Sigmoid colon (tissue), 7 donors: ENCODE results near the gene YTHDF1. TPM values are rescaled to one million over a fixed set of nuclear protein-coding genes. Genes with fewer than 3 reads are reported as not detected.
A peak's percentile ranks its signal among the peaks of the same experiment; 100 is the strongest.
"Not testable (repeated sequence)": the region's sequence is repeated elsewhere in the genome, so short reads cannot be mapped to it uniquely, and the experiment has no call there.

Source experiments
- DNase-seq: peaks from one replicate; pipeline ENCODE4 v3.0.0-alpha.2; 2019
- H3K27ac ChIP-seq, 4 donors: fragments of 200-600 bp; sonication (generic); one replicate each; pipeline ENCODE4 v1.5.1; 2016 to 2019; ENCODE audit warnings: mild to moderate bottlenecking in 1 of 4
- H3K27me3 ChIP-seq, 3 donors: fragments of 200-600 bp; sonication (generic); one replicate each; pipeline ENCODE4 v1.5.1; 2019; ENCODE audit warnings: mild to moderate bottlenecking in 1 of 3
- H3K36me3 ChIP-seq, 4 donors: fragments of 200-600 bp; sonication (generic); one replicate each; pipeline ENCODE4 v1.5.1; 2016 to 2019
- H3K4me1 ChIP-seq, 4 donors: fragments of 200-600 bp; sonication (generic); one replicate each; pipeline ENCODE4 v1.5.1; 2017 to 2019
- H3K4me3 ChIP-seq, 4 donors: fragments of 200-600 bp; sonication (generic); one replicate each; pipeline ENCODE4 v1.5.1; 2017 to 2019; ENCODE audit warnings: mild to moderate bottlenecking in 2 of 4, moderate library complexity in 1 of 4
- H3K9me3 ChIP-seq, 4 donors: fragments of 200-600 bp in 3 of 4; sonication (generic) in 3 of 4; one replicate each; pipeline versions ENCODE4 v1.5.1 to v1.6.1; 2013 to 2019
- EP300 ChIP-seq, 4 donors: sonication (generic); formaldehyde crosslinking; IDR thresholded peaks; one replicate each; pipeline ENCODE4 v1.6.1; 2017; ENCODE audit warnings: antibody characterized with exemption in 4 of 4
- POLR2A ChIP-seq, 2 donors: fragments of 450-650 bp; IDR thresholded peaks; one replicate each; pipeline ENCODE4 v1.6.1; 2016; ENCODE audit warnings: antibody characterized with exemption in 2 of 2, mild to moderate bottlenecking in 2 of 2, moderate library complexity in 2 of 2
- POLR2AphosphoS5 ChIP-seq, 4 donors: sonication (generic); formaldehyde crosslinking; IDR thresholded peaks; one replicate each; pipeline ENCODE4 v1.6.1; 2017; ENCODE audit warnings: antibody characterized with exemption in 4 of 4
- WGBS, 2 donors: extraction: QIAGEN DNeasy Blood & Tissue Kit; methylation state at CpG; one replicate each; pipeline ENCODE4 v1.1.7; 2013; 5-methylcytosine and 5-hydroxymethylcytosine counted together
- intact Hi-C: fragments of 100-400 bp; cut with DNase I; formaldehyde crosslinking; loops from one replicate; pipeline ENCODE4 v1.15.1; 2023
- polyA plus RNA-seq, 3 donors: library from polyadenylated mRNA; stranded (reverse); fragments of 200-250 nt; gene quantifications; one replicate each; pipeline ENCODE4 v1.2.3, GENCODE V29; 2013
- total RNA-seq, 4 donors: library from RNA; depleted of rRNA; stranded (reverse); fragments of >200 nt; gene quantifications; one replicate each; pipeline ENCODE4 v1.1.0, GENCODE V29; 2016
- TF ChIP-seq, protein P1 (sequence below), 4 experiments: fragments of 450-650 bp in 3 of 4; fragments of 200-600 bp in 1 of 4; IDR thresholded peaks; one replicate each; pipeline ENCODE4 v1.5.1; 2016 to 2019; ENCODE audit warnings: antibody characterized with exemption in 4 of 4, mild to moderate bottlenecking in 3 of 4, moderate library complexity in 2 of 4
- donor health status: healthy with polysubstance abuse.
- donor health status: Bipolar disorder and iron deficiency.
- donor health status: healthy.

YTHDF1 gene
- total and polyA plus RNA-seq, 7 donors: 15.3 to 25.0 (median 22.4) TPM

DNA sequence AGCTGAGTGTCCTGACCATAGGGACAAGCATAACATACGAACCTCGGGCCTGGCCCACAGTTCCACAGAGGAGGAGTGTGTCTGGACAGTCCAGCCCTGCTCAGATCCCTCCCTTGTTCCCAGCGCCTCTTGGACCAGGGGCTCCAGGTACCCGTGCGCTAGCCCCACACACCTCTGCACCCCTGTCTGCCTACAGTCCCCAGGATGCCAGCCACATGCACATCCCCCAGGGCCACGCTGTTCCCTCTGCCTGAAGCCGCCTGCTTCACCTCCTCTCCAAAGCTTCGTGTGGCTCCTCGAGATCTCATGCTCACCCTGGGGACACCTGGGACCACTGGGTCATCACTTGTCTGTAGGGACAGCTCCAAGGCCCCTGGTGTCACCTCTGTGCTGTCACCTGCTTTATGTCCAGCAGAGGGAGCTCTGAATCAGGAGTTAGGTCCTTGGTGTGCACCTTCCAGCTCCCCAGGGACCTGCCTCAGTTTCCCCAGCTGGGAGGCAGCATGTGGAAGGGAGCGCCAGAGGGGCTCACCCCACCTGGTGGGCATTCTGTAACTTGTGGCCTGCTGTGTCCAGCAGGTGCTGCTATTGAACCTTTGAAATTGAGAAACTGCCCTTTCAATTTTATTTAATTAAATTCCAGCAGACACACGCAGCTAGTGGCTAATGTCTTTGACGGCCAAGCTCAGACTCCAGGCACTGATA lies 7.3 kb upstream of the YTHDF1 start:
- H3K9me3 ChIP-seq: no peaks in the 10 kb centered on the region
- H3K4me3 ChIP-seq: no peak overlapping the region
- no peaks in the 10 kb centered on the region for H3K36me3 ChIP-seq
- H3K4me1 ChIP-seq: peaks cover 0 to 14% (median 11%) of the 10 kb centered on the region in 4 donors
- no peaks in the 10 kb centered on the region for H3K27me3 ChIP-seq
- intact Hi-C loops: no loop called here
- TF ChIP-seq, protein P1, sequence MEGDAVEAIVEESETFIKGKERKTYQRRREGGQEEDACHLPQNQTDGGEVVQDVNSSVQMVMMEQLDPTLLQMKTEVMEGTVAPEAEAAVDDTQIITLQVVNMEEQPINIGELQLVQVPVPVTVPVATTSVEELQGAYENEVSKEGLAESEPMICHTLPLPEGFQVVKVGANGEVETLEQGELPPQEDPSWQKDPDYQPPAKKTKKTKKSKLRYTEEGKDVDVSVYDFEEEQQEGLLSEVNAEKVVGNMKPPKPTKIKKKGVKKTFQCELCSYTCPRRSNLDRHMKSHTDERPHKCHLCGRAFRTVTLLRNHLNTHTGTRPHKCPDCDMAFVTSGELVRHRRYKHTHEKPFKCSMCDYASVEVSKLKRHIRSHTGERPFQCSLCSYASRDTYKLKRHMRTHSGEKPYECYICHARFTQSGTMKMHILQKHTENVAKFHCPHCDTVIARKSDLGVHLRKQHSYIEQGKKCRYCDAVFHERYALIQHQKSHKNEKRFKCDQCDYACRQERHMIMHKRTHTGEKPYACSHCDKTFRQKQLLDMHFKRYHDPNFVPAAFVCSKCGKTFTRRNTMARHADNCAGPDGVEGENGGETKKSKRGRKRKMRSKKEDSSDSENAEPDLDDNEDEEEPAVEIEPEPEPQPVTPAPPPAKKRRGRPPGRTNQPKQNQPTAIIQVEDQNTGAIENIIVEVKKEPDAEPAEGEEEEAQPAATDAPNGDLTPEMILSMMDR (IDR thresholded peaks at IDR 0.05): peak; percentile 16 to 59 (median 42)
- TF ChIP-seq POLR2AphosphoS5 (IDR thresholded peaks at IDR 0.05): no peak
- TF ChIP-seq EP300 (IDR thresholded peaks at IDR 0.05): no peak
- TF ChIP-seq POLR2A (IDR thresholded peaks at IDR 0.05): no peak
- 48 to 57% methylated on average over 12 of the region's 12 CpGs for WGBS, 2 donors
- H3K27ac ChIP-seq: no peak overlapping the region
- DNase-seq: no peak

DNA sequence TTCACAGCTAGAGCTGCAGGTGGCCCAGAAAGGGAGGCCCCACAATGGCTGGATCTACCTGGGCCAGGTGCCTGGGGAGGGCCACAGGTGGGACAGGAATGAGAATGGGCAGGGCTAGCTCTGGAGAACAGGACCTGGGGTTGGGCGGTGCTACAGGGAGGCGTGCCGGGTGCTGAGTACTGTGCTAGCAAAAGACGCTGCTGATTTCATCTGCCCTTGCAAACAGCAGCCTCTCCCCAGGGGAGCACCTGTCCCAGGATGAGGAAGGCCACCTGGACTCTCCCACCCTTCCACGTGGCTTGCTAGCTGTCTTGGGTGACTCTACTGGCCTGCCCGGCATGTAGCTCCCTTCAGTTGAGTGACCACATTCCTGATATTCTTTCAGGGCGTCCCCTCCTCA lies 6.6 kb upstream of the YTHDF1 start:
- WGBS, 2 donors: 27 to 64% methylated on average over 7 of the region's 7 CpGs
- DNase-seq: no peak
- Histone ChIP-seq H3K27ac (no peak overlapping the region), H3K4me3 (no peak overlapping the region), H3K27me3 (no peaks in the 10 kb centered on the region), H3K9me3 (no peaks in the 10 kb centered on the region), H3K4me1 (peaks cover 0 to 14% (median 11%) of the 10 kb centered on the region in 4 donors), H3K36me3 (no peaks in the 10 kb centered on the region)
- intact Hi-C loops: no loop called here
- TF ChIP-seq EP300 (IDR thresholded peaks at IDR 0.05) (no peak), POLR2A (IDR thresholded peaks at IDR 0.05) (no peak), POLR2AphosphoS5 (IDR thresholded peaks at IDR 0.05) (no peak)
- TF ChIP-seq, protein P1 (IDR thresholded peaks at IDR 0.05): no peak

DNA sequence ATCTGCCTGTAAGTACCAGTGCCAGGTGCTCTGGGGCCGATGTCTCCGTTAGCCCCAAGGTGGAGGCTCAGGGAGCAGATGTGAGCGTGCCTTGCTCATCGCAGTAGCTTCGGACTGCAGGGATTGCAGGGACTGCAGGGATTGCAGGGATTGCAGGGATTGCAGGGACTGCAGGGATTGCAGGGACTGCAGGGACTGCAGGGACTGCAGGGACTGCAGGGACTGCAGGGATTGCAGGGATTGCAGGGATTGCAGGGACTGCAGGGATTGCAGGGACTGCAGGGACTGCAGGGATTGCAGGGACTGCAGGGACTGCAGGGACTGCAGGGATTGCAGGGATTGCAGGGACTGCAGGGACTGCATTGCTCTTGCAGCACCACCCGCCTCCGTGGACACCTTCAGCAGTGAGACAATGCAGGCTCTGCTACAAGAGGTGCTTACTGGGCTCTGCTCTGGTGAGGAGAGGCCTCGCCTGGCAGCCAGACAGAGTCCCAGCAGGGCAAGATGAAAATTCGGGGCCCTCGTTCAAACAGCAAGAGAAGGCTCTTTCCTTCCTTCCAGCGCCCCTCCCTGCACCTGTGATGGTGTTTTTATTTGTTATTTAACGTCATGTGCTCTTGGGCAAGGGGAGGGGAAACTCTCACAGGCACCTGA lies 5.6 kb upstream of the YTHDF1 start:
- H3K27ac ChIP-seq, H3K9me3 ChIP-seq, H3K4me3 ChIP-seq, H3K36me3 ChIP-seq, intact Hi-C loops, DNase-seq, H3K27me3 ChIP-seq: not testable (repeated sequence)
- H3K4me1 ChIP-seq: peaks cover 0 to 17% (median 15%) of the 10 kb centered on the region in 4 donors
- WGBS, 2 donors: 64 to 78% methylated on average over 12 of the region's 12 CpGs

DNA sequence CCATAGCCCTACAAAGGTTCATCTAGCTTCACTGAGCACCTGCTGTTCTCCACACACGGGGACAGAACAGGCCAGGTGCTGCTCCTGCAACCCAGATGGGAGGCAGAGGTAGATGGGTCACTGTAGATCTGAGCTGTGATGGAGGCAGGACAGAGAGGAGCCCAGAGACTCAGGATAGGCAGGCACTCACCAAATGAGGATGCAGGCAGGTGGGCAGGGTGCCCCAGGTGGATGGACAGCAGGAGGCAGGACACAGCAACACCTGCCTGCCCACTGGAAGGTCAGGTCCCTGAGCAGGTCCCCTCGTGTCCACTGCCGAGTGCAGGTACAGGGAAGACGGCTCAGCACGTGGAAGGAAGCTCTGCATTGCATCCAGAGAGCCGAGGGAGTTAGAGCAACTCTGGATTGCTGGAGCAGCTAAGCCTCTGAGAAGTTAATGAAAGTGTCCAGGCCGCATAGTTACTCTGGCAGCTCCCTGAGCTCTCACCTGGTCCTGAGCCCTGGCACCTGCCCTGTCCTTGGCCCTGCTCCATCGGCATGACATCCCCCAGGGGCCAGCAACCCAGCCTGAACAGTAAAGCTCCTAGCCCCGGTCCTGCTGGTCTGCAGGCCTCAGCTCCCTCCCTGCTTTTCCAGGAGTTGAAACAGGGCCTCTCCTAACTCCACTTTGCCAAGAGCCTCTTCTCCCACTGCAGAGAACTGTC lies 4.9 kb upstream of the YTHDF1 start:
- 59 to 69% methylated on average over 9 of the region's 9 CpGs for WGBS, 2 donors
- intact Hi-C loops: no loop called here
- TF ChIP-seq, protein P1 (IDR thresholded peaks at IDR 0.05): no peak
- TF ChIP-seq POLR2A (IDR thresholded peaks at IDR 0.05) (no peak), EP300 (IDR thresholded peaks at IDR 0.05) (no peak), POLR2AphosphoS5 (IDR thresholded peaks at IDR 0.05) (no peak)

More for the DNA sequence above, 4.9 kb upstream of the YTHDF1 start:
- no peaks in the 10 kb centered on the region for H3K27me3 ChIP-seq
- H3K27ac ChIP-seq: no peak overlapping the region
- DNase-seq: no peak
- H3K9me3 ChIP-seq: no peaks in the 10 kb centered on the region
- no peaks in the 10 kb centered on the region for H3K36me3 ChIP-seq
- no peak overlapping the region for H3K4me3 ChIP-seq
- peaks cover 0 to 20% (median 18%) of the 10 kb centered on the region in 4 donors for H3K4me1 ChIP-seq
